GM21717 (cell line): Measurements from ENCODE around the gene SERPINB6.
"Not testable (repeated sequence)": the region's sequence is repeated elsewhere in the genome, so short reads cannot be mapped to it uniquely, and the experiment has no call there.

ENCODE experiments used
- ATAC-seq: cut with Tn5 transposase; IDR thresholded peaks from one replicate; pipeline ENCODE4 v1.9.1; 2021; ENCODE audit warnings: mild to moderate bottlenecking, moderate library complexity; ENCODE audit not compliant: unreplicated experiment

Gene SERPINB6

GRCh38 chr6:2999618-3000557 lies 28.5 kb upstream of the SERPINB6 start, which contains the start of gene NQO2:
TSS of gene NQO2 (plus strand) at chr6:2999894. CDS start at chr6:3006553, 6,659 bp downstream.
- peak; percentile 66 for ATAC-seq

- ATAC-seq = peak; percentile 29
Observed at GRCh38 chr6:2998998-2999617, 27.7 kb upstream of the SERPINB6 start.

- ATAC-seq = not testable (repeated sequence)
Observed at GRCh38 chr6:2998249-2998997, 27.1 kb upstream of the SERPINB6 start.

GRCh38 chr6:2993755-2994317 lies 22.5 kb upstream of the SERPINB6 start:
- no peak for ATAC-seq

- no peak for ATAC-seq
Observed at GRCh38 chr6:2992330-2992979, 21.1 kb upstream of the SERPINB6 start.

- ATAC-seq = no peak
Observed at GRCh38 chr6:2990932-2991506, 19.7 kb upstream of the SERPINB6 start.

- no peak for ATAC-seq
Observed at GRCh38 chr6:2990248-2990931, 19.0 kb upstream of the SERPINB6 start.

- ATAC-seq = peak; percentile 77
Observed at GRCh38 chr6:2989332-2990247, 18.2 kb upstream of the SERPINB6 start.

- ATAC-seq = peak; percentile 61
Observed at GRCh38 chr6:2988426-2989331, 17.3 kb upstream of the SERPINB6 start.

GRCh38 chr6:2988094-2988425 lies 16.7 kb upstream of the SERPINB6 start:
- no peak for ATAC-seq

- ATAC-seq = no peak
Observed at GRCh38 chr6:2986722-2987221, 15.4 kb upstream of the SERPINB6 start.

GRCh38 chr6:2984738-2985406 lies 13.5 kb upstream of the SERPINB6 start:
- no peak for ATAC-seq

- no peak for ATAC-seq
Observed at GRCh38 chr6:2982426-2983117, 11.2 kb upstream of the SERPINB6 start.

GRCh38 chr6:2980465-2980855 lies 9.1 kb upstream of the SERPINB6 start:
- ATAC-seq = no peak

GRCh38 chr6:2979819-2980464 lies 8.6 kb upstream of the SERPINB6 start:
- no peak for ATAC-seq

- ATAC-seq = no peak
Observed at GRCh38 chr6:2978923-2979322, 7.6 kb upstream of the SERPINB6 start.
